OCI-LY7 (cell line): ENCODE data around the gene LRRC2. TPM values are rescaled to one million over a fixed set of nuclear protein-coding genes. Genes with fewer than 3 reads are reported as not detected.

Experiments used
- BruUV-seq: library from RNA; stranded (reverse); fragments of 400-500 nt; replicated peaks from 2 replicates; lab custom pipeline; 2021; lab: Mats Ljungman, UMichigan
- CTCF ChIA-PET: fragments of 300-600 bp; sonication (Branson Sonifier 250); formaldehyde crosslinking; loops from one replicate; lab custom pipeline; 2022; ENCODE audit warnings: antibody characterized with exemption; ENCODE audit not compliant: unreplicated experiment; lab: Charles Lee
- POLR2A ChIA-PET: fragments of 300-600 bp; sonication (Branson Sonifier 250); formaldehyde crosslinking; loops from one replicate; lab custom pipeline; 2022; ENCODE audit warnings: antibody characterized with exemption; lab: Charles Lee
- DNase-seq: peaks from one replicate; pipeline ENCODE4 v3.0.0-alpha.2; 2015; ENCODE audit warnings: low spot score
- H2AFZ ChIP-seq: fragments of 200-600 bp; sonication (generic), shearing (Covaris generic); 2 replicates; pipeline ENCODE4 v1.6.1; 2014; ENCODE audit warnings: mild to moderate bottlenecking, antibody characterized with exemption, low read length, moderate library complexity
- H3K27ac ChIP-seq: fragments of 200-600 bp; sonication (generic); 2 replicates; pipeline ENCODE4 v1.5.1; 2014; ENCODE audit warnings: mixed run types, low read depth, mild to moderate bottlenecking, moderate library complexity, low read length, inconsistent platforms; ENCODE audit not compliant: poor library complexity, severe bottlenecking
- H3K36me3 ChIP-seq: fragments of 200-600 bp; sonication (generic); 2 replicates; pipeline ENCODE4 v1.6.1; 2014; ENCODE audit warnings: mild to moderate bottlenecking, antibody characterized with exemption, low read length, moderate library complexity, mixed read lengths; ENCODE audit not compliant: insufficient read depth
- H3K4me1 ChIP-seq: fragments of 200-600 bp; sonication (generic); 2 replicates; pipeline ENCODE4 v1.5.1; 2014; ENCODE audit warnings: mild to moderate bottlenecking, low read length; ENCODE audit not compliant: insufficient read depth, poor library complexity, severe bottlenecking
- H3K4me2 ChIP-seq: fragments of 200-600 bp; sonication (generic); 2 replicates; pipeline ENCODE4 v1.6.1; 2014; ENCODE audit warnings: mild to moderate bottlenecking, low read length
- H3K4me3 ChIP-seq: fragments of 200-600 bp; sonication (generic); 2 replicates; pipeline ENCODE4 v1.5.1; 2014; ENCODE audit warnings: mild to moderate bottlenecking, low read depth, low read length; ENCODE audit not compliant: poor library complexity, severe bottlenecking
- H3K79me2 ChIP-seq: fragments of 200-600 bp; sonication (generic); 2 replicates; pipeline ENCODE4 v1.6.1; 2016; ENCODE audit warnings: low read depth, mild to moderate bottlenecking, low read length, moderate library complexity, mixed read lengths; ENCODE audit not compliant: insufficient read depth
- H3K9me2 ChIP-seq: fragments of 200-600 bp; sonication (generic); 2 replicates; pipeline ENCODE4 v1.6.1; 2016; ENCODE audit warnings: mild to moderate bottlenecking, low read length, mixed read lengths; ENCODE audit not compliant: insufficient read depth
- H3K9me3 ChIP-seq: fragments of 200-600 bp; sonication (generic); 2 replicates; pipeline ENCODE4 v1.6.1; 2014; ENCODE audit warnings: mild to moderate bottlenecking, mixed run types, low read length, mixed read lengths
- H4K20me1 ChIP-seq: fragments of 200-600 bp; sonication (generic); 2 replicates; pipeline ENCODE4 v1.6.1; 2014; ENCODE audit warnings: mild to moderate bottlenecking, antibody characterized with exemption, low read length, moderate library complexity, mixed read lengths; ENCODE audit not compliant: insufficient read depth
- CTCF ChIP-seq: fragments of 200-600 bp; sonication (generic); conservative IDR thresholded peaks from 2 replicates; pipeline ENCODE4 v1.5.1; 2014; ENCODE audit warnings: mild to moderate bottlenecking, antibody characterized with exemption, low read length, moderate library complexity, mixed read lengths
- EZH2phosphoT487 ChIP-seq: fragments of 200-600 bp; sonication (generic); IDR thresholded peaks from 2 replicates; pipeline ENCODE4 v1.6.1; 2018; ENCODE audit warnings: low read depth, borderline replicate concordance, mild to moderate bottlenecking, mixed run types, antibody characterized with exemption, low read length, moderate library complexity, mixed read lengths
- intact Hi-C: fragments of 100-400 bp; cut with micrococcal nuclease; formaldehyde crosslinking; loops from one replicate; pipeline ENCODE4 v1.10.0; 2022; ENCODE audit not compliant: unreplicated experiment
- total RNA-seq, 2 experiments: library from RNA; depleted of rRNA in 1 of 2; stranded (reverse); fragments of >200 nt in 1 of 2; shearing (Covaris generic) in 1 of 2; gene quantifications; 2 replicates each; pipeline ENCODE4 v1.2.3, GENCODE V29; 2014 to 2022

LRRC2 gene
- total RNA-seq, 2 experiments from 2014 or later = 1.9 to 2.0 TPM

- Histone ChIP-seq H3K36me3 (no peaks in the 10 kb centered on the region), H3K4me3 (no peak overlapping the region), H3K79me2 (no peaks in the 10 kb centered on the region), H3K4me1 (no peaks in the 10 kb centered on the region), H2AFZ (no peak overlapping the region), H3K9me2 (no peaks in the 10 kb centered on the region), H3K4me2 (no peak overlapping the region), H3K9me3 (no peaks in the 10 kb centered on the region), H4K20me1 (no peaks in the 10 kb centered on the region), H3K27ac (no peak overlapping the region)
- TF ChIP-seq EZH2phosphoT487 (no peak), CTCF (no peak)
- BruUV-seq = no TSS peak
- CTCF ChIA-PET = no interaction called here
- intact Hi-C loops = no loop called here
- POLR2A ChIA-PET = no interaction called here
- DNase-seq = no peak
These were observed 8.9 kb upstream of the LRRC2 start for GRCh38 chr3:46574881-46575576.

- Histone ChIP-seq H4K20me1 (no peaks in the 10 kb centered on the region), H3K4me3 (no peak overlapping the region), H3K79me2 (no peaks in the 10 kb centered on the region), H3K9me2 (no peaks in the 10 kb centered on the region), H3K4me1 (no peaks in the 10 kb centered on the region), H2AFZ (no peak overlapping the region), H3K36me3 (no peaks in the 10 kb centered on the region), H3K4me2 (no peak overlapping the region), H3K9me3 (no peaks in the 10 kb centered on the region), H3K27ac (no peak overlapping the region)
- no peak for TF ChIP-seq EZH2phosphoT487
- no peak for TF ChIP-seq CTCF
- ChIA-PET POLR2A (no interaction called here), CTCF (no interaction called here)
- no TSS peak for BruUV-seq
- DNase-seq = no peak
- intact Hi-C loops = no loop called here
These were observed 8.1 kb upstream of the LRRC2 start for GRCh38 chr3:46574243-46574646.

DNA sequence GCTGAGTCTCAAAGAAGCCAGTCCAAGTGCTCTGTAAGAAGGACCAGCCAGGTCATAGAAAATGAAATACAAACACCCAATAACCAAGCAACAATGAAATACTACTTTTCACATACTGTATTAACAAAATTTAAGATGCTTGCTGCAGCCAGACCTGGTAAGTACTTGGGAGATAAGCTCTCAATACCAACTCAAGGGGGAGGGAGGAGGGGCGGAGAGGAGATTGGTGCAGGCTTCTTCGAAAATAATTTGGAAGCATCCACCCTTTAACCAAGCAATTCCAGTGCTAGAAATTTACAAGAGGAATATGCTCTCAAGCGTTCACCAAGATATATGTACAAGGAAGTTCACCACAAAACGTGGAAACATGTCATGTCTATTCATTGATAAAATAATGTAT, 7.6 kb upstream of the LRRC2 start:
- H3K4me2 ChIP-seq = no peak overlapping the region
- H3K79me2 ChIP-seq = no peaks in the 10 kb centered on the region
- BruUV-seq = no TSS peak
- H3K9me3 ChIP-seq = no peaks in the 10 kb centered on the region
- ChIA-PET POLR2A (interaction anchor here (0.6 to 0.7 kb wide), 2 partner anchors 264 to 609 kb away, joined by 3 to 4 read pairs; no protein-coding TSS in a partner anchor), CTCF (no interaction called here)
- no peaks in the 10 kb centered on the region for H3K4me1 ChIP-seq
- DNase-seq = no peak
- no peak for TF ChIP-seq EZH2phosphoT487
- no peak for TF ChIP-seq CTCF
- no peak overlapping the region for H3K27ac ChIP-seq
- no peaks in the 10 kb centered on the region for H4K20me1 ChIP-seq
- no peaks in the 10 kb centered on the region for H3K36me3 ChIP-seq
- intact Hi-C loops = no loop called here
- no peak overlapping the region for H3K4me3 ChIP-seq
- H3K9me2 ChIP-seq = no peaks in the 10 kb centered on the region
- H2AFZ ChIP-seq = no peak overlapping the region
